HK-2 (cell line): ENCODE data around the gene SPTBN2.

ENCODE experiments used
- DNase-seq: peaks from one replicate; pipeline ENCODE4 v3.0.0-alpha.2; 2018; ENCODE audit not compliant: unreplicated experiment

Gene SPTBN2

DNA sequence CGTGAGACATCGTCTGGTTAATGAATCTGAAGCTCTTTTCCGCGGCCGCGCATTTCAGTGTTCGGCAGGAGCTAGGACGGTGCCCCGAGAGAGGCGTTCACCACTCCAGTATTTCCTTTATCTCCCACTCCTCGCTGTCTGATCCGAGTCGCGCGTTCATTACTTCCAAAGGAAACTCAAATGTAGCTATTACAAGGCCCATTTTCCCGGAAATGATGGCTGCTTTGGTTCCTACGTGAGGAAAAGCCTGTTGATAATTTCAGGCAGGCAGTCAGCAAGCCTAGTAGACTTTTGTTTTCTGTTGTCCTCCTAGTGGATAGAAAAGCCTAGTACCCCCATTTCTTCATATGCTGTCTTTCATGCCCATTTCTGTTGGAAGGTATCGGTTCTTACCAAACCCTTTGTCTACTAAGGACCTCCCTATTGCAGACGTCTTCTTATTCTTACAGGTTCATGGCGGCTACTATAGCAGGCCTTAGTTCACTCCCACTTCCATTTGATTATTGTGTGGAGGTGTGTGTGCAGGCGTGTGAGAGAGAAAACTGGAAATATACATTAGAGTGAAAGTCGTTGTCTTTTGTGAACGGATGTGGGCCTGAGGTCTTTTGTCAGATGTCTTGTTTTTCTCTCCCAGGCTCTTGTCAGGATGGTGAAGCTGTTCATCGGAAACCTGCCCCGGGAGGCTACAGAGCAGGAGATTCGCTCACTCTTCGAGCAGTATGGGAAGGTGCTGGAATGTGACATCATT is 89.8 kb downstream of the SPTBN2 start:
- DNase-seq, result no peak

DNA sequence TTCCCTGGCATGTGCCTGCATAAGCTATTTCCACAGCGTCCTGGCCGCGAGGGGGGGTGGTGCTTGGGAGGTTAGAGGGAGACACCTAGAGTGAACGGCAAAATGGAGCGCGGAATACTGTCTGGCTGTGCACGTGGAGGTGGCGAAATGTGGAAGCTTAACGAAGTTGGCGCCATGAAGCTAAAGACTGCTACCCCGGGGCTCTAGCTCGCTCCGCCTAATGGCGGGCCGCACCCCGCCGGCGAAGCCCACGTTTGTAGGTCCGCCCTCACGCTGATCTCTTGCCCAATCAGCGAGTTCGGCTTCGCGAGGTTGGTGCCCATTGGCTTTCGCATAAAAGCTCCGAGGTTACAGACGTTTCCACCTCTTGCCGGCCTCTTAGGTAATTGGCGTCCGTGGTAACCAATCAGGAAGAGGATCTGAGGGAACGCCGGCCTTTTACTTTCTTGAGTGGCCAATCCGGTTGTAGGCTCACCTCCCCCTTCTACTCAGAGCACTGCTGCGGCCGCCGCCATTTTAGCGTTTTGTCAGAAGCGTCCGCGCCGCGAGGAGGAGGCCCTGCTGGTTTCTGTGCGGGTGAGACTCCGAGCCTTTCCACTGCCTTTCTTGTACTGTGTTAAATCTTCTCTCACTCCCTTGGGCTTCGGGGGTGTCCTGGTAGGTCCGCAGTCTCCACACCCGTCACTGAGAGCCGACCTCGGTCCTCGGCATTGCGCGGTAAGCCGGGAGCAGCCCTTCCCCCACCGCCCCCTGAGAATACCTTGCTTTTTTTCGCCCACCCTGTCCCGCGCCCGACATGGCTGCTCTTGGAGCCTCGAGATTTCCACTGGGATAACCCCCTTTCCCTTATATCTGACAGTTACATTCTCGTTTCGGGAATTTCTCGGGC is 90.6 kb downstream of the SPTBN2 start, which contains the start of gene RBM4:
Gene RBM4, plus strand, starts transcription at position 527 of the 889 bp plus-strand sequence. CDS start 1,009 bp downstream, outside the sequence.
- DNase-seq, result peak; percentile 95

- no peak for DNase-seq
Observed at GRCh38 chr11:66637557-66638176, 91.3 kb downstream of the SPTBN2 start.

GRCh38 chr11:66636411-66636810 is 92.6 kb downstream of the SPTBN2 start:
- no peak for DNase-seq
